DMS 273 treated with DMSO at 0.1 percent for 48 hours (cell line): ENCODE data around the gene EHF.

Experiments used
- DNase-seq: peaks from one replicate; lab custom pipeline; 2025; lab: John Stamatoyannopoulos, UW

EHF gene

GRCh38 chr11:34646431-34646830 is 25.5 kb downstream of the EHF start:
- DNase-seq = no peak

GRCh38 chr11:34647131-34647530 is 26.2 kb downstream of the EHF start:
- no peak for DNase-seq

DNA sequence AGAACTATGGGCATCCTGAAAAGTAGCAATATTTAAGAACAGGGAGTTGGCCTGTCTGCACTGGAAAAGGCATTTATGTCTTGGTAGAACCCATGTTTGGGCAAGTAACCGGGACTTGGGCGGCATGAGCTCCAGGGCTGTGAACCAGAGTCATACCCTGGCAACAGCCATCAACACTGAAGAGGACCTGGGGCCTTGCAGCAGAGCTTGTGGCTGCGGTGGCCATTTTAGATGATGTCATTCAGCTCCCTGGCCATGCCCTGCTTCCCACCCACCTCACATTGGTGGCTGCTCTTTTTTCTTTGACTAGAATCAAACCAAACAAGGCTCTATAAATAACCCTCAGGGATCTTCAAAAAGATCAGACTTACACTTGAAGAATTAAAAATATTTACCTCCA is 26.6 kb downstream of the EHF start:
- no peak for DNase-seq

DNA sequence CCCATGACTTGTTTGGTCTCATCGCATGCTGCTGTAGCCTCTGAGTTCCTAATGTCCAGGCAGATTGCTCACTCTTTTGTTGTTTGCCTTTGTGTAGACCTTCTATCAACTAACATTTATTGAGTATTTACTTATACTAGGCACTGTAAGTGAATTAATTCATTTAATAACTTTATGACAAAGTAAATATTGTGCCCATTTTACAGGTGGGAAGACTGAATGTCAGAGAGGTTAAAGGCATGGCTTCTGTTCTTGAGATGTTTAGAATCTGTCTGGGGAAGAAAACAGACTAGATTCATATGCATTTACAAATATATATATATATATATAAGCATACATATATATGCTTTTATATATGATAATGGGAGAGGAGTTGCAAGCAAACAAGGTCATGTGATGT is 27.1 kb downstream of the EHF start:
- DNase-seq = no peak

DNA sequence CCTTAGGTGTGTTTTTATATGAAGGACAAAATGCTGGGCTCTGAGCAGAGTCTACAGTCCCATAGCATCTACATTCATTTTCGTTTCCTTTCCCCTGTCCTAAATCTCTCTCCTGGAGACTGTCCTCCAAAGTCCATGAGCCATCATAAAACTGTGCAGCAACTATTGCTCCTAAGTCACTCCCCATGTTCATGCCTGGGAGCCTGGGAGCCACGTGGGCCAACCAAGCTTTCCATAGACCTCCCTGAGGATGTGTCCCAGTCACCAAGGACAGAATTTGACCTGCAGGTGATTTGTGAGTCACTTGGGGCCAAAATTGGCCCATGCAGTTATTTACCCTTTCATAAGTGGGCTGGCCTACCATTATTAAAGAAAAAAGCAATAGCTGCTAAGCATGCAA is 28.7 kb downstream of the EHF start:
- DNase-seq = no peak

- DNase-seq = no peak
These were observed 29.6 kb downstream of the EHF start for GRCh38 chr11:34650528-34650927.

- no peak for DNase-seq
These were observed 30.7 kb downstream of the EHF start for GRCh38 chr11:34651551-34651950.

- DNase-seq = no peak
These were observed 31.5 kb downstream of the EHF start for GRCh38 chr11:34652191-34652973.

- no peak for DNase-seq
These were observed 32.1 kb downstream of the EHF start for GRCh38 chr11:34653031-34653430.

- no peak for DNase-seq
These were observed 33.1 kb downstream of the EHF start for GRCh38 chr11:34653851-34654482.

GRCh38 chr11:34654483-34655334 is 33.8 kb downstream of the EHF start:
- no peak for DNase-seq

GRCh38 chr11:34655335-34656008 is 34.6 kb downstream of the EHF start:
- DNase-seq = no peak

- no peak for DNase-seq
These were observed 35.3 kb downstream of the EHF start for GRCh38 chr11:34656062-34656720.

GRCh38 chr11:34658071-34659015 is 37.5 kb downstream of the EHF start:
- no peak for DNase-seq

DNA sequence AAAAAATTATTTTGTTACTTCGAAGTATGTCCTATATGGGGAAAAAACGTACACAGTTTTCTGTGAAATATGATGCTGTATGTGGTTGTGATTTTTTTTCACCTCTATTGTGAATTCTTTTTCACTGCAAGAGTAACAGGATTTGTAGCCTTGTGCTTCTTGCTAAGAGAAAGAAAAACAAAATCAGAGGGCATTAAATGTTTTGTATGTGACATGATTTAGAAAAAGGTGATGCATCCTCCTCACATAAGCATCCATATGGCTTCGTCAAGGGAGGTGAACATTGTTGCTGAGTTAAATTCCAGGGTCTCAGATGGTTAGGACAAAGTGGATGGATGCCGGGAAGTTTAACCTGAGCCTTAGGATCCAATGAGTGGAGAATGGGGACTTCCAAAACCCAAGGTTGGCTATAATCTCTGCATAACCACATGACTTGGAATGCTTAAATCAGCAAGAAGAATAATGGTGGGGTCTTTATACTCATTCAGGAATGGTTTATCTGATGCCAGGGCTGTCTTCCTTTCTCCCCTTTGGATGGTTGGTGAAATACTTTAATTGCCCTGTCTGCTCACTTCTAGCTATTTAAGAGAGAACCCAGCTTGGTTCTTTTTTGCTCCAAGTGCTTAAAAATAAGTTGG is 38.3 kb downstream of the EHF start:
- no peak for DNase-seq

DNA sequence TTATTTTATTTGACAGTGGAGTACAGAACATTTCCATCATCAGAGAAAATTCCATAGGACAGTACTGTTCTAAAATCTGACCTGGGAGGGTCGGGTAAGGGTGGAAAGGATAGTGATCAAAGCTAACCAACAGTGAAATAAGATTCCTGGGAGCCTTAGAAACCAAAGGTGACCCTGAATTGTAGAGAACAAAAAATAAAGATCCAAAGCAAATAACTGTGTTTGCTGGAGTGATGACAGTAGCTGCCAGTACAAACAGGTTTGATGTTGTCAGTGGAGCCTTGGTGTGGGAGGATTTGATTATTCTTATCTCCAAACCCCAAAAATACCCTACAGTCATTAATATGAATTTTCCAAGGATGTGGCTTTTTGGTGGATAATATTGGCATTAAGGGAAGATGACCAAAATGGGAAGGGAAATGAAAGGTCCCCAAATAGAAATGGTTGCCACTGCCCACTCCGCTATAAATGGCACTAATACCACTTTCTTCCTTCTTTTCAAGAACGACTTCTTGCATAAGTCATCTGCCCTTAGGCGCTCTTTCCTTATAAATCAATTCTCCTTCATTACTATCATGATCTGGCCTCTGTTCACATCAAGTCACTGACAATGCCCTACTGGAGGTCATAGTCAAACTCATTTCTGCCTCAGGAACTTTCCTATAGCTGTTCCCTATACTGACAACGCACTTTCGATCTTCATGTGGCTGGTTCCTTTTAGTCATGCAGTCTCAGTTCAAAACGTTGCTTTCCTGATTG is 44.4 kb downstream of the EHF start:
- no peak for DNase-seq

GRCh38 chr11:34667810-34668582 is 47.1 kb downstream of the EHF start:
- DNase-seq = no peak

- no peak for DNase-seq
These were observed 47.7 kb downstream of the EHF start for GRCh38 chr11:34668583-34669053.
